GM18873 (cell line): ENCODE results near the gene ARHGAP26.

Source experiments
- ATAC-seq: cut with Tn5 transposase; IDR thresholded peaks from one replicate; pipeline ENCODE4 v1.9.1; 2021; ENCODE audit warnings: mild to moderate bottlenecking, moderate library complexity, moderate number of reproducible peaks; ENCODE audit not compliant: unreplicated experiment, low FRiP score

ARHGAP26 gene

GRCh38 chr5:142782976-142783530 lies 12.9 kb downstream of the ARHGAP26 start:
- no peak for ATAC-seq

GRCh38 chr5:142783601-142784341 lies 13.6 kb downstream of the ARHGAP26 start:
- ATAC-seq, result peak; percentile 85

GRCh38 chr5:142784401-142784955 lies 14.3 kb downstream of the ARHGAP26 start:
- no peak for ATAC-seq

- no peak for ATAC-seq
These were observed 15.0 kb downstream of the ARHGAP26 start for GRCh38 chr5:142785206-142785605.

GRCh38 chr5:142789206-142789605 lies 19.0 kb downstream of the ARHGAP26 start:
- ATAC-seq, result no peak

GRCh38 chr5:142792012-142792864 lies 22.1 kb downstream of the ARHGAP26 start:
- no peak for ATAC-seq

- no peak for ATAC-seq
These were observed 22.7 kb downstream of the ARHGAP26 start for GRCh38 chr5:142792865-142793232.

- no peak for ATAC-seq
These were observed 24.4 kb downstream of the ARHGAP26 start for GRCh38 chr5:142794537-142794936.

GRCh38 chr5:142795251-142795650 lies 25.1 kb downstream of the ARHGAP26 start:
- no peak for ATAC-seq

- ATAC-seq, result no peak
These were observed 26.4 kb downstream of the ARHGAP26 start for GRCh38 chr5:142796492-142797109.

- no peak for ATAC-seq
These were observed 27.2 kb downstream of the ARHGAP26 start for GRCh38 chr5:142797420-142797819.

GRCh38 chr5:142798099-142798770 lies 28.1 kb downstream of the ARHGAP26 start:
- ATAC-seq, result no peak

- peak; percentile 93 for ATAC-seq
These were observed 30.8 kb downstream of the ARHGAP26 start for GRCh38 chr5:142800776-142801494.

- ATAC-seq, result no peak
These were observed 31.3 kb downstream of the ARHGAP26 start for GRCh38 chr5:142801495-142801871.

- no peak for ATAC-seq
These were observed 33.4 kb downstream of the ARHGAP26 start for GRCh38 chr5:142803428-142804125.

- no peak for ATAC-seq
These were observed 35.2 kb downstream of the ARHGAP26 start for GRCh38 chr5:142805339-142805738.

- no peak for ATAC-seq
These were observed 36.7 kb downstream of the ARHGAP26 start for GRCh38 chr5:142806841-142807267.

GRCh38 chr5:142807372-142807911 lies 37.3 kb downstream of the ARHGAP26 start:
- no peak for ATAC-seq
